Activated naive CD8-positive, alpha-beta T cell treated with anti-CD3 and anti-CD28 coated beads, Interleukin-2, amount 10 ng/mL, durations not matched to agents 7 days and 5 days (primary cell): ENCODE results near the gene XIRP1. TPM values are rescaled to one million over a fixed set of nuclear protein-coding genes. Genes with fewer than 3 reads are reported as not detected.

Experiments
- ATAC-seq: fragments of 150-1000 bp; cut with Tn5 transposase; one replicate; pipeline ENCODE4 v1.10.0; 2021; ENCODE audit warnings: low read depth, moderate library complexity
- POLR2A ChIA-PET: fragments of 350-600 bp; sonication (Branson Sonifier 250); formaldehyde crosslinking; loops from one replicate; lab custom pipeline; 2021; ENCODE audit warnings: antibody characterized with exemption; lab: Charles Lee
- DNase-seq: peaks from one replicate; pipeline ENCODE4 v3.0.0; 2021
- H3K27ac Mint-ChIP-seq: one replicate; pipeline ENCODE4 v1.8.0; 2022; ENCODE audit warnings: mild to moderate bottlenecking, mixed read lengths
- H3K27me3 Mint-ChIP-seq: one replicate; pipeline ENCODE4 v1.8.0; 2022; ENCODE audit warnings: mild to moderate bottlenecking, moderate library complexity, mixed read lengths
- H3K36me3 Mint-ChIP-seq: one replicate; pipeline ENCODE4 v1.8.0; 2021; ENCODE audit warnings: mild to moderate bottlenecking, mixed read lengths
- H3K4me1 Mint-ChIP-seq: one replicate; pipeline ENCODE4 v1.8.0; 2021; ENCODE audit warnings: mixed read lengths
- H3K4me3 Mint-ChIP-seq: one replicate; pipeline ENCODE4 v1.8.0; 2022; ENCODE audit warnings: mild to moderate bottlenecking, moderate library complexity, mixed read lengths
- H3K9me3 Mint-ChIP-seq: one replicate; pipeline ENCODE4 v1.8.0; 2021; ENCODE audit warnings: mixed read lengths
- total RNA-seq, 2 experiments: library from RNA; stranded (reverse); gene quantifications; one replicate each; pipeline ENCODE4 v1.2.3, GENCODE V29; 2021

The XIRP1 gene
- total RNA-seq, 2 experiments from 2014 or later: not detected

- POLR2A ChIA-PET: interaction anchor here (0.6 to 3.4 kb wide), 6 partner anchors 20 to 140 kb away, joined by 3 to 17 read pairs (median 6); partner anchors contain the start of genes GORASP1 and TTC21A
- ATAC-seq: peak; percentile 23
These were observed 44.5 kb downstream of the XIRP1 start for GRCh38 chr3:39147711-39148434.

GRCh38 chr3:39146611-39147591 lies 45.5 kb downstream of the XIRP1 start:
- H3K27ac Mint-ChIP-seq: peak overlapping the region; percentile 97
- DNase-seq: peak; percentile 68

More at GRCh38 chr3:39147711-39148434, 44.5 kb downstream of the XIRP1 start:
- Mint-ChIP-seq H3K4me3 (peak overlapping the region; percentile 96), H3K27me3 (no peaks in the 10 kb centered on the region), H3K9me3 (no peaks in the 10 kb centered on the region), H3K27ac (peak overlapping the region; percentile 97), H3K4me1 (peaks cover 65% of the 10 kb centered on the region), H3K36me3 (peaks cover 25% of the 10 kb centered on the region)
- peak; percentile 64 for DNase-seq

GRCh38 chr3:39146083-39146501 lies 46.3 kb downstream of the XIRP1 start:
- POLR2A ChIA-PET: interaction anchor here (0.7 to 3.4 kb wide), 3 partner anchors 16 to 32 kb away, joined by 3 to 17 read pairs (median 3); no protein-coding TSS in a partner anchor
- H3K27ac Mint-ChIP-seq: peak overlapping the region; percentile 97
- H3K4me1 Mint-ChIP-seq: peaks cover 54% of the 10 kb centered on the region
- no peaks in the 10 kb centered on the region for H3K9me3 Mint-ChIP-seq
- no peak for DNase-seq
- ATAC-seq: no peak
- H3K27me3 Mint-ChIP-seq: no peaks in the 10 kb centered on the region
- peaks cover 27% of the 10 kb centered on the region for H3K36me3 Mint-ChIP-seq
- peak overlapping the region; percentile 96 for H3K4me3 Mint-ChIP-seq

More at GRCh38 chr3:39146611-39147591, 45.5 kb downstream of the XIRP1 start:
- H3K36me3 Mint-ChIP-seq: peaks cover 24% of the 10 kb centered on the region
- POLR2A ChIA-PET: interaction anchor here (0.6 to 3.4 kb wide), 8 partner anchors 10 to 1741 kb away, joined by 3 to 17 read pairs (median 4); partner anchors contain the start of genes GORASP1 and TTC21A
- H3K9me3 Mint-ChIP-seq: no peaks in the 10 kb centered on the region
- H3K4me1 Mint-ChIP-seq: peaks cover 57% of the 10 kb centered on the region
- peak; percentile 51 for ATAC-seq
- H3K27me3 Mint-ChIP-seq: no peaks in the 10 kb centered on the region
- H3K4me3 Mint-ChIP-seq: peak overlapping the region; percentile 96

GRCh38 chr3:39144748-39145380 lies 47.5 kb downstream of the XIRP1 start:
- no peak for DNase-seq
- Mint-ChIP-seq H3K36me3 (peaks cover 27% of the 10 kb centered on the region), H3K4me1 (peaks cover 45% of the 10 kb centered on the region), H3K27ac (no peak overlapping the region), H3K27me3 (no peaks in the 10 kb centered on the region), H3K4me3 (no peak overlapping the region), H3K9me3 (no peaks in the 10 kb centered on the region)
- POLR2A ChIA-PET: no interaction called here
- ATAC-seq: no peak

- Mint-ChIP-seq H3K36me3 (peaks cover 27% of the 10 kb centered on the region), H3K27ac (no peak overlapping the region), H3K9me3 (no peaks in the 10 kb centered on the region), H3K27me3 (no peaks in the 10 kb centered on the region), H3K4me3 (no peak overlapping the region), H3K4me1 (peaks cover 39% of the 10 kb centered on the region)
- ATAC-seq (no peak), DNase-seq (no peak)
- POLR2A ChIA-PET: interaction anchor here (1.3 kb wide), 1 partner anchor 36 kb away, joined by 5 read pairs; the partner anchor contains the start of gene TTC21A
These were observed 48.2 kb downstream of the XIRP1 start for GRCh38 chr3:39144095-39144747.

- Mint-ChIP-seq H3K27me3 (no peaks in the 10 kb centered on the region), H3K4me1 (peaks cover 29% of the 10 kb centered on the region), H3K36me3 (peaks cover 27% of the 10 kb centered on the region), H3K27ac (no peak overlapping the region), H3K4me3 (no peak overlapping the region), H3K9me3 (no peaks in the 10 kb centered on the region)
- ATAC-seq (no peak), DNase-seq (no peak)
- POLR2A ChIA-PET: interaction anchor here (1.3 to 1.4 kb wide), 2 partner anchors 35 to 37 kb away, joined by 3 to 5 read pairs; partner anchors contain the start of gene TTC21A
These were observed 49.1 kb downstream of the XIRP1 start for GRCh38 chr3:39143051-39143885.

- peaks cover 31% of the 10 kb centered on the region for H3K36me3 Mint-ChIP-seq
- H3K4me1 Mint-ChIP-seq: peaks cover 19% of the 10 kb centered on the region
- no peaks in the 10 kb centered on the region for H3K9me3 Mint-ChIP-seq
- no peak for ATAC-seq
- no peak overlapping the region for H3K27ac Mint-ChIP-seq
- DNase-seq: no peak
- POLR2A ChIA-PET: interaction anchor here (1.4 kb wide), 1 partner anchor 36 kb away, joined by 3 read pairs; no protein-coding TSS in a partner anchor
- no peaks in the 10 kb centered on the region for H3K27me3 Mint-ChIP-seq
- H3K4me3 Mint-ChIP-seq: no peak overlapping the region
These were observed 50.3 kb downstream of the XIRP1 start for GRCh38 chr3:39142067-39142466.

- no peaks in the 10 kb centered on the region for H3K27me3 Mint-ChIP-seq
- peaks cover 14% of the 10 kb centered on the region for H3K4me1 Mint-ChIP-seq
- DNase-seq: no peak
- H3K27ac Mint-ChIP-seq: peak overlapping the region; percentile 30
- no peaks in the 10 kb centered on the region for H3K9me3 Mint-ChIP-seq
- POLR2A ChIA-PET: interaction anchor here (1.4 kb wide), 1 partner anchor 36 kb away, joined by 3 read pairs; no protein-coding TSS in a partner anchor
- no peak overlapping the region for H3K4me3 Mint-ChIP-seq
- H3K36me3 Mint-ChIP-seq: peaks cover 26% of the 10 kb centered on the region
- no peak for ATAC-seq
These were observed 51.0 kb downstream of the XIRP1 start for GRCh38 chr3:39141171-39141995.

- no peaks in the 10 kb centered on the region for H3K9me3 Mint-ChIP-seq
- H3K27ac Mint-ChIP-seq: no peak overlapping the region
- no peaks in the 10 kb centered on the region for H3K27me3 Mint-ChIP-seq
- POLR2A ChIA-PET: no interaction called here
- H3K4me3 Mint-ChIP-seq: no peak overlapping the region
- peaks cover 8% of the 10 kb centered on the region for H3K4me1 Mint-ChIP-seq
- ATAC-seq: no peak
- DNase-seq: no peak
- H3K36me3 Mint-ChIP-seq: peaks cover 21% of the 10 kb centered on the region
These were observed 51.9 kb downstream of the XIRP1 start for GRCh38 chr3:39140341-39140971.

GRCh38 chr3:39139442-39139841 lies 53.0 kb downstream of the XIRP1 start:
- POLR2A ChIA-PET: no interaction called here
- peaks cover 19% of the 10 kb centered on the region for H3K36me3 Mint-ChIP-seq
- ATAC-seq: no peak
- H3K9me3 Mint-ChIP-seq: no peaks in the 10 kb centered on the region
- no peak for DNase-seq
- H3K4me1 Mint-ChIP-seq: peaks cover 8% of the 10 kb centered on the region
- H3K4me3 Mint-ChIP-seq: no peak overlapping the region
- no peaks in the 10 kb centered on the region for H3K27me3 Mint-ChIP-seq
- H3K27ac Mint-ChIP-seq: peak overlapping the region; percentile 39
